NT2/D1 (cell line): ENCODE data around the gene NXPH3.

Source experiments
- SUZ12 ChIP-seq: IDR thresholded peaks from 2 replicates; pipeline ENCODE4 v1.6.1; 2011; ENCODE audit not compliant: insufficient read length, insufficient read depth; ENCODE audit errors: extremely low read depth
- ZNF274 ChIP-seq: IDR thresholded peaks from 2 replicates; pipeline ENCODE4 v1.6.1; 2011; ENCODE audit warnings: mild to moderate bottlenecking, low read depth, low read length

DNA sequence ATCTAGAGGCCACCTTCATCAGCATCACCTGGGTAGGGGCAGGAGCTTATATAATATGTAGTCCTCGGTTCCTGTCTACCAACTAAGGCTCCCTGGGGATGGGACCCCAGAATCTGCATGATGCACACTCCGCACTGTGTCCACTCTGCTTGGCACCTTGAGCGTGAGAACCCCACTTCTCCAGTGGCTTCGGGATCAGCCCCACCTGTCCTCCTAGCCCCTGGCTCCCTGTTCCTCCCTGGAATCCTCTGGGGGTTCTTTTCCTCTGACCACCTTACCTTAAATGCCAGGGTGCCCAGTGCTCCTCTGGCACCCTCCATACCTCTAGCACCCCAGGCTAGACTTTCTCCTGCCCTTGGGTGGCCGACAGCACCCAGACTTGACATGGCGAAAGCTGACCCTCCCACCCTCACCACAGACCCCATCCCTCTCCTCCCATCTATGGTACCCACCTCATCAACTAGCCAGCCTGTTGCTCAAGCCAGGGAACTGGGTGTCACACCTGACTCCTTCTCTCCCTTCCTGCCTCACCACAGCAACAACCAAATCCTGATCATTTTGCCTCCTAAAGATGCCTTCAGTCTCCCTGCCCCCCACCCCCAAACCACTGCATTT, 2.8 kb upstream of the NXPH3 start:
- TF ChIP-seq SUZ12 = no peak
- TF ChIP-seq ZNF274 = no peak
